ENCODE data around the gene SDHB. TPM values are rescaled to one million over a fixed set of nuclear protein-coding genes. Genes with fewer than 3 reads are reported as not detected.

The SDHB gene
- total and polyA plus RNA-seq, 9 of the 15 experiments (the other 6 are each of a cell fraction or from before 2014, with no cell fraction given): 207 to 554 (median 365) TPM

DNA sequence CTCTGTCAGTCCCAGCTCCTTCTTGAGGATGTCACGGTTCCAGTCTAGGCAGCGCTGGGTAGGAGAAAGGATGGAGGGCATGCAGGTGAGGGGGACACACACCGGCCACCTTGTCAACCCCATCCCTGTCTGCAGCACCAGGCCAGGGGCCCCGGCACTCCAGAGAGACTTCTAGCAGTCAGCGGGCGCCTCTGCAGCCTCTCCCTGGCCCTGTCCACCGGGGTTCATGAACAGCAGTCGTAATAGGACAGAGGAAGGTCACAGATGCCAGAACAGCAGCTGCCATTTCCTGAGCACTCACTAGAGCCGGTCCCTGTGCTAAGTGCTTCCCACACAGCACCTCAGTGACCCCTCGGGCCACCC is 16.3 kb upstream of the SDHB start:
- WGBS (ENCODE audit: insufficient coverage, low coverage, missing lambda C conversion rate): 0% methylated on average over 10 of the region's 10 CpGs
- in situ Hi-C loops (cut with MboI): no loop called here
- no TSS peak for BruUV-seq (replicated peaks)
- POLR2A ChIA-PET: interaction anchor here (0.5 to 0.9 kb wide), 3 partner anchors 22 to 48 kb away, joined by 3 to 6 read pairs (median 4); no protein-coding TSS in a partner anchor
- Histone ChIP-seq H3K27me3 (ENCODE audit: control insufficient read depth in 2 of 2, insufficient read depth in 2 of 2, low read length in 2 of 2) (peaks cover 43 to 70% of the 10 kb centered on the region in 2 experiments), H3K9me3 (replicated peaks; ENCODE audit: control insufficient read depth, insufficient read depth, low read depth, low read length) (no peaks in the 10 kb centered on the region; the same call in 1 of the 2 replicates), H3K4me2 (ENCODE audit: insufficient read depth, low read length) (no peak overlapping the region), H3K4me1 (replicated peaks in 1 of 2; ENCODE audit: control insufficient read depth in 2 of 2, insufficient read depth in 2 of 2, low read length in 2 of 2) (0 out of 5 replicates have a peak, but pooled peaks cover 0 to 3% of the 10 kb centered on the region in 2 experiments), H4K20me1 (replicated peaks; ENCODE audit: control insufficient read depth, insufficient read depth, low read length) (no peaks in the 10 kb centered on the region; the same call in 1 of the 2 replicates), H3K79me2 (ENCODE audit: control insufficient read depth, insufficient read depth, low read length) (no peaks in the 10 kb centered on the region), H2AFZ (ENCODE audit: low read depth, low read length) (no peak overlapping the region), H3K4me3 (no peak overlapping the region), H3K27ac (ENCODE audit: extremely low read depth, low read depth, low read length) (no peak overlapping the region), H3K36me3 (ENCODE audit: control insufficient read depth, insufficient read depth, low read length) (no peaks in the 10 kb centered on the region), H3K9me1 (ENCODE audit: control insufficient read depth, insufficient read depth, low read length) (no peaks in the 10 kb centered on the region), H3K9ac (ENCODE audit: insufficient read depth in 1 of 2, low read depth in 2 of 2, low read length in 2 of 2) (no peak overlapping the region; a peak in 1 of 4 replicates)
- TF ChIP-seq SP2 (IDR thresholded peaks at IDR 0.05; ENCODE audit: extremely low read depth, low read depth, low read length, poor library complexity, severe bottlenecking): no peak
- TF ChIP-seq, protein P1, sequence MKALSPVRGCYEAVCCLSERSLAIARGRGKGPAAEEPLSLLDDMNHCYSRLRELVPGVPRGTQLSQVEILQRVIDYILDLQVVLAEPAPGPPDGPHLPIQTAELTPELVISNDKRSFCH (CRISPR knock-in tag; IDR thresholded peaks at IDR 0.05): no peak
- TF ChIP-seq, protein P1 (tag; IDR thresholded peaks at IDR 0.05): no peak
- TF ChIP-seq ZKSCAN3 (CRISPR knock-in tag; IDR thresholded peaks at IDR 0.05): no peak
- no peak for TF ChIP-seq SREBF1 (IDR thresholded peaks at IDR 0.05; ENCODE audit: borderline replicate concordance, low read depth, low read length)
- TF ChIP-seq NFYB (IDR thresholded peaks at IDR 0.05; ENCODE audit: extremely low read depth, insufficient read length): no peak
- TF ChIP-seq, protein P2, sequence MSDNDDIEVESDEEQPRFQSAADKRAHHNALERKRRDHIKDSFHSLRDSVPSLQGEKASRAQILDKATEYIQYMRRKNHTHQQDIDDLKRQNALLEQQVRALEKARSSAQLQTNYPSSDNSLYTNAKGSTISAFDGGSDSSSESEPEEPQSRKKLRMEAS (CRISPR knock-in tag; IDR thresholded peaks at IDR 0.05): no peak
- no peak for TF ChIP-seq STAT5B (CRISPR knock-in tag; IDR thresholded peaks at IDR 0.05)
- no peak for TF ChIP-seq PHTF2 (CRISPR knock-in tag; IDR thresholded peaks at IDR 0.05)
- no peak for TF ChIP-seq ZNF444 (CRISPR knock-in tag; IDR thresholded peaks at IDR 0.05)
- no peak for TF ChIP-seq OTX1 (CRISPR knock-in tag; IDR thresholded peaks at IDR 0.05)
- TF ChIP-seq ZNF445 (CRISPR knock-in tag; IDR thresholded peaks at IDR 0.05; ENCODE audit: low read depth): no peak
- no peak for TF ChIP-seq TARDBP (IDR thresholded peaks at IDR 0.05)
- TF ChIP-seq, protein P3, sequence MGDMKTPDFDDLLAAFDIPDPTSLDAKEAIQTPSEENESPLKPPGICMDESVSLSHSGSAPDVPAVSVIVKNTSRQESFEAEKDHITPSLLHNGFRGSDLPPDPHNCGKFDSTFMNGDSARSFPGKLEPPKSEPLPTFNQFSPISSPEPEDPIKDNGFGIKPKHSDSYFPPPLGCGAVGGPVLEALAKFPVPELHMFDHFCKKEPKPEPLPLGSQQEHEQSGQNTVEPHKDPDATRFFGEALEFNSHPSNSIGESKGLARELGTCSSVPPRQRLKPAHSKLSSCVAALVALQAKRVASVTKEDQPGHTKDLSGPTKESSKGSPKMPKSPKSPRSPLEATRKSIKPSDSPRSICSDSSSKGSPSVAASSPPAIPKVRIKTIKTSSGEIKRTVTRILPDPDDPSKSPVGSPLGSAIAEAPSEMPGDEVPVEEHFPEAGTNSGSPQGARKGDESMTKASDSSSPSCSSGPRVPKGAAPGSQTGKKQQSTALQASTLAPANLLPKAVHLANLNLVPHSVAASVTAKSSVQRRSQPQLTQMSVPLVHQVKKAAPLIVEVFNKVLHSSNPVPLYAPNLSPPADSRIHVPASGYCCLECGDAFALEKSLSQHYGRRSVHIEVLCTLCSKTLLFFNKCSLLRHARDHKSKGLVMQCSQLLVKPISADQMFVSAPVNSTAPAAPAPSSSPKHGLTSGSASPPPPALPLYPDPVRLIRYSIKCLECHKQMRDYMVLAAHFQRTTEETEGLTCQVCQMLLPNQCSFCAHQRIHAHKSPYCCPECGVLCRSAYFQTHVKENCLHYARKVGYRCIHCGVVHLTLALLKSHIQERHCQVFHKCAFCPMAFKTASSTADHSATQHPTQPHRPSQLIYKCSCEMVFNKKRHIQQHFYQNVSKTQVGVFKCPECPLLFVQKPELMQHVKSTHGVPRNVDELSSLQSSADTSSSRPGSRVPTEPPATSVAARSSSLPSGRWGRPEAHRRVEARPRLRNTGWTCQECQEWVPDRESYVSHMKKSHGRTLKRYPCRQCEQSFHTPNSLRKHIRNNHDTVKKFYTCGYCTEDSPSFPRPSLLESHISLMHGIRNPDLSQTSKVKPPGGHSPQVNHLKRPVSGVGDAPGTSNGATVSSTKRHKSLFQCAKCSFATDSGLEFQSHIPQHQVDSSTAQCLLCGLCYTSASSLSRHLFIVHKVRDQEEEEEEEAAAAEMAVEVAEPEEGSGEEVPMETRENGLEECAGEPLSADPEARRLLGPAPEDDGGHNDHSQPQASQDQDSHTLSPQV (IDR thresholded peaks at IDR 0.05): no peak
- no peak for TF ChIP-seq WHSC1 (IDR thresholded peaks at IDR 0.05; ENCODE audit: low read length)
- TF ChIP-seq, protein P4, sequence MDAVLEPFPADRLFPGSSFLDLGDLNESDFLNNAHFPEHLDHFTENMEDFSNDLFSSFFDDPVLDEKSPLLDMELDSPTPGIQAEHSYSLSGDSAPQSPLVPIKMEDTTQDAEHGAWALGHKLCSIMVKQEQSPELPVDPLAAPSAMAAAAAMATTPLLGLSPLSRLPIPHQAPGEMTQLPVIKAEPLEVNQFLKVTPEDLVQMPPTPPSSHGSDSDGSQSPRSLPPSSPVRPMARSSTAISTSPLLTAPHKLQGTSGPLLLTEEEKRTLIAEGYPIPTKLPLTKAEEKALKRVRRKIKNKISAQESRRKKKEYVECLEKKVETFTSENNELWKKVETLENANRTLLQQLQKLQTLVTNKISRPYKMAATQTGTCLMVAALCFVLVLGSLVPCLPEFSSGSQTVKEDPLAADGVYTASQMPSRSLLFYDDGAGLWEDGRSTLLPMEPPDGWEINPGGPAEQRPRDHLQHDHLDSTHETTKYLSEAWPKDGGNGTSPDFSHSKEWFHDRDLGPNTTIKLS (IDR thresholded peaks at IDR 0.05; ENCODE audit: borderline replicate concordance, low read depth): no peak
- TF ChIP-seq RBM17 (IDR thresholded peaks at IDR 0.05; ENCODE audit: borderline replicate concordance, low read depth, low read length): no peak
- no peak for FAIRE-seq
- CTCF ChIA-PET (ENCODE audit: low intra/inter-chr PET ratio): no interaction called here
- ATAC-seq: no peak
- DNase-seq (ENCODE audit: extremely low read depth in 1 of 4, low spot score in 3 of 4): no peak
- intact Hi-C loops (cut with micrococcal nuclease): no loop called here
